ENCODE results near the gene SH3TC2.

Gene SH3TC2

GRCh38 chr5:148956477-148957385 lies 106.1 kb downstream of the SH3TC2 start:
- FAIRE-seq (no peak), DNase-seq (ENCODE audit: insufficient read length, low spot score) (no peak)

Data from GM19239 (cell line).